ENCODE measurements around the gene GART. TPM values are rescaled to one million over a fixed set of nuclear protein-coding genes. Genes with fewer than 3 reads are reported as not detected.

GART gene
- total RNA-seq, 1 donor from 2014 or later: 76.1 TPM

DNA sequence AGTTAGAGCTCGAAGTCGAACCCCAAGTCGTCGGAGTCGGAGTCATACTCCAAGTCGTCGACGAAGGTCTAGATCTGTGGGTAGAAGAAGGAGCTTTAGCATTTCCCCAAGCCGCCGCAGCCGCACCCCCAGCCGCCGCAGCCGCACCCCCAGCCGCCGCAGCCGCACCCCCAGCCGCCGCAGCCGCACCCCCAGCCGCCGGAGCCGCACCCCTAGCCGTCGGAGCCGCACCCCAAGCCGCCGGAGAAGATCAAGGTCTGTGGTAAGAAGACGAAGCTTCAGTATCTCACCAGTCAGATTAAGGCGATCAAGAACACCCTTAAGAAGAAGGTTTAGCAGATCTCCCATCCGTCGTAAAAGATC lies 13.0 kb upstream of the GART start:
- Mint-ChIP-seq H3K4me3 (ENCODE audit: unreplicated experiment) (no peak overlapping the region), H3K36me3 (ENCODE audit: low read depth, unreplicated experiment) (peaks cover 57% of the 10 kb centered on the region), H3K4me1 (ENCODE audit: unreplicated experiment) (no peaks in the 10 kb centered on the region), H3K27me3 (ENCODE audit: unreplicated experiment) (peaks cover 8% of the 10 kb centered on the region), H3K9me3 (ENCODE audit: unreplicated experiment) (no peaks in the 10 kb centered on the region), H3K27ac (ENCODE audit: unreplicated experiment) (no peak overlapping the region)
- no peak for TF ChIP-seq CTCF (IDR thresholded peaks at IDR 0.05; ENCODE audit: unreplicated experiment)
- no peak for DNase-seq (ENCODE audit: low spot score)

DNA sequence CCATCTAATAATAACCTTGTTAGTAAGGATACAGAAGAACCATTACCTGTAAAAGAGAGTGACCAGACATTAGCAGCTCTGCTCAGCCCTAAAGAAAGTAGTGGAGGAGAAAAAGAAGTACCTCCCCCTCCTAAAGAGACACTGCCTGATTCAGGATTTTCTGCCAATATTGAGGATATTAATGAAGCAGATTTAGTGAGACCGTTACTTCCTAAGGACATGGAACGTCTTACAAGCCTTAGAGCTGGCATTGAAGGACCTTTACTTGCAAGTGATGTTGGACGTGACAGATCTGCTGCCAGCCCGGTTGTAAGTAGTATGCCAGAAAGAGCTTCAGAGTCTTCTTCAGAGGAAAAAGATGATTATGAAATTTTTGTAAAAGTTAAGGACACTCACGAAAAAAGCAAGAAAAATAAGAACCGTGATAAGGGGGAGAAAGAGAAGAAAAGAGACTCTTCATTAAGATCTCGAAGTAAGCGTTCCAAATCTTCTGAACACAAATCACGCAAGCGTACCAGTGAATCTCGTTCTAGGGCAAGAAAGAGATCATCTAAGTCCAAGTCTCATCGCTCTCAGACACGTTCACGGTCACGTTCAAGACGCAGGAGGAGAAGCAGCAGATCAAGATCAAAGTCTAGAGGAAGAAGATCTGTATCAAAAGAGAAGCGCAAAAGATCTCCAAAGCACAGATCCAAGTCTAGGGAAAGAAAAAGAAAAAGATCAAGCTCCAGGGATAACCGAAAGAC lies 12.5 kb upstream of the GART start:
- Mint-ChIP-seq H3K4me3 (ENCODE audit: unreplicated experiment) (no peak overlapping the region), H3K36me3 (ENCODE audit: low read depth, unreplicated experiment) (peaks cover 58% of the 10 kb centered on the region), H3K27me3 (ENCODE audit: unreplicated experiment) (peaks cover 7% of the 10 kb centered on the region), H3K27ac (ENCODE audit: unreplicated experiment) (no peak overlapping the region), H3K9me3 (ENCODE audit: unreplicated experiment) (no peaks in the 10 kb centered on the region), H3K4me1 (ENCODE audit: unreplicated experiment) (no peaks in the 10 kb centered on the region)
- TF ChIP-seq CTCF (IDR thresholded peaks at IDR 0.05; ENCODE audit: unreplicated experiment): no peak
- DNase-seq (ENCODE audit: low spot score): no peak

- no peaks in the 10 kb centered on the region for H3K9me3 Mint-ChIP-seq (ENCODE audit: unreplicated experiment)
- H3K27me3 Mint-ChIP-seq (ENCODE audit: unreplicated experiment): peaks cover 7% of the 10 kb centered on the region
- no peak for TF ChIP-seq CTCF (IDR thresholded peaks at IDR 0.05; ENCODE audit: unreplicated experiment)
- no peaks in the 10 kb centered on the region for H3K4me1 Mint-ChIP-seq (ENCODE audit: unreplicated experiment)
- H3K36me3 Mint-ChIP-seq (ENCODE audit: low read depth, unreplicated experiment): peaks cover 56% of the 10 kb centered on the region
- no peak for DNase-seq (ENCODE audit: low spot score)
- H3K4me3 Mint-ChIP-seq (ENCODE audit: unreplicated experiment): peak overlapping the region; percentile 52
- H3K27ac Mint-ChIP-seq (ENCODE audit: unreplicated experiment): no peak overlapping the region
Measured at GRCh38 chr21:33552999-33553598, 11.2 kb upstream of the GART start.

GRCh38 chr21:33552093-33552998 lies 10.4 kb upstream of the GART start:
- DNase-seq (ENCODE audit: low spot score): no peak
- Mint-ChIP-seq H3K27ac (ENCODE audit: unreplicated experiment) (no peak overlapping the region), H3K4me3 (ENCODE audit: unreplicated experiment) (peak overlapping the region; percentile 52), H3K36me3 (ENCODE audit: low read depth, unreplicated experiment) (peaks cover 50% of the 10 kb centered on the region), H3K27me3 (ENCODE audit: unreplicated experiment) (peaks cover 7% of the 10 kb centered on the region), H3K4me1 (ENCODE audit: unreplicated experiment) (no peaks in the 10 kb centered on the region), H3K9me3 (ENCODE audit: unreplicated experiment) (no peaks in the 10 kb centered on the region)
- no peak for TF ChIP-seq CTCF (IDR thresholded peaks at IDR 0.05; ENCODE audit: unreplicated experiment)
